HFF-Myc (cell line): ENCODE results near the gene LRRC63.

Experiments used
- DNase-seq: peaks from one replicate; pipeline ENCODE4 v3.0.0-alpha.2; 2011; ENCODE audit warnings: low read depth; ENCODE audit errors: extremely low read depth
- H3K4me3 ChIP-seq: replicated peaks from 2 replicates; pipeline ENCODE4 v1.5.1; 2011; ENCODE audit warnings: low read depth, mild to moderate bottlenecking, control low read depth, low read length
- TF ChIP-seq, protein P1 (sequence below): IDR thresholded peaks from 2 replicates; pipeline ENCODE4 v1.5.1; 2012; ENCODE audit warnings: mild to moderate bottlenecking, low read depth, low read length, control low read depth; ENCODE audit errors: missing control alignments

The LRRC63 gene

DNA sequence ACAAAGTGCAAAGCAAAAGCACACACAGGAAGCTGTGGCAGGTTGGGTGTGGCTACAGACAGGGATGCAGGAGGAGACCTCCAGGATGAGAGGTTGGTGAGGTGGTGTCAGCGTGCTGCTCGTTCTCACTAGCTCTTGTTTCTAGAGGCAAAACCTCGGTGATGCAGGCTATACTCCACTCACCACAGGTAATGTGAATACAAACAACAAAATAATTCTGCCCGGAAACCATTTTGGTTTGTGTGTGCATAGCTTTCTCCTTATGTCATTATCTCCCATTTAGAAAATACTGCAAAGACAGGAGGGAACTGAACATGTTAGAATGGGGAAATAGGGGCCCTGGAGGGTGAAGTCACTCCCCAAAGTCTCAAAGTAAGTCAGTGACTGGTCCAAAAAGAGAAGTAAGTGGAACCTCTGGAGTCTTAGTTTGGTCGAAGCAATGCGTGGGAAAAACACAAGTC lies 39.2 kb upstream of the LRRC63 start:
- DNase-seq: no peak
- H3K4me3 ChIP-seq: no peak overlapping the region
- TF ChIP-seq, protein P1, sequence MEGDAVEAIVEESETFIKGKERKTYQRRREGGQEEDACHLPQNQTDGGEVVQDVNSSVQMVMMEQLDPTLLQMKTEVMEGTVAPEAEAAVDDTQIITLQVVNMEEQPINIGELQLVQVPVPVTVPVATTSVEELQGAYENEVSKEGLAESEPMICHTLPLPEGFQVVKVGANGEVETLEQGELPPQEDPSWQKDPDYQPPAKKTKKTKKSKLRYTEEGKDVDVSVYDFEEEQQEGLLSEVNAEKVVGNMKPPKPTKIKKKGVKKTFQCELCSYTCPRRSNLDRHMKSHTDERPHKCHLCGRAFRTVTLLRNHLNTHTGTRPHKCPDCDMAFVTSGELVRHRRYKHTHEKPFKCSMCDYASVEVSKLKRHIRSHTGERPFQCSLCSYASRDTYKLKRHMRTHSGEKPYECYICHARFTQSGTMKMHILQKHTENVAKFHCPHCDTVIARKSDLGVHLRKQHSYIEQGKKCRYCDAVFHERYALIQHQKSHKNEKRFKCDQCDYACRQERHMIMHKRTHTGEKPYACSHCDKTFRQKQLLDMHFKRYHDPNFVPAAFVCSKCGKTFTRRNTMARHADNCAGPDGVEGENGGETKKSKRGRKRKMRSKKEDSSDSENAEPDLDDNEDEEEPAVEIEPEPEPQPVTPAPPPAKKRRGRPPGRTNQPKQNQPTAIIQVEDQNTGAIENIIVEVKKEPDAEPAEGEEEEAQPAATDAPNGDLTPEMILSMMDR: no peak

DNA sequence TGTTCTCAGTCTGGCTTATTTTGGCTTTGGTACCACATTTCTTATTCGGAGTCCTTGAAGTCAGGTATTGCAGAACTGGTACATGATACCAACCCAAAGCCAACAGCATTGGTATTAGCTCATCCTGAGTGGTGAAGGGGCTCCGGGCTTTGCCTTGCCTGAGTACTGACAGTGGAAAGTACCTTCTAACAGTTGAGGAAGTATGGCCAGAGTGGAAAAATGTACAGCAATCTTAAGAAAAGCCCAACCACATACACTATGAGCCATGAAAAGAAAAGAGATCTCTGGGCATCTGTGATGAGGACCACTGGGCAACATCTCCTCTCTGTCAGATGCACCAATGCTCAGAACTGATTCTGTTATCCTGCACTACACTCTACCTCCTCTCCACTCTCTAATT lies 38.1 kb upstream of the LRRC63 start:
- DNase-seq: no peak
- TF ChIP-seq, protein P1: no peak
- no peak overlapping the region for H3K4me3 ChIP-seq

DNA sequence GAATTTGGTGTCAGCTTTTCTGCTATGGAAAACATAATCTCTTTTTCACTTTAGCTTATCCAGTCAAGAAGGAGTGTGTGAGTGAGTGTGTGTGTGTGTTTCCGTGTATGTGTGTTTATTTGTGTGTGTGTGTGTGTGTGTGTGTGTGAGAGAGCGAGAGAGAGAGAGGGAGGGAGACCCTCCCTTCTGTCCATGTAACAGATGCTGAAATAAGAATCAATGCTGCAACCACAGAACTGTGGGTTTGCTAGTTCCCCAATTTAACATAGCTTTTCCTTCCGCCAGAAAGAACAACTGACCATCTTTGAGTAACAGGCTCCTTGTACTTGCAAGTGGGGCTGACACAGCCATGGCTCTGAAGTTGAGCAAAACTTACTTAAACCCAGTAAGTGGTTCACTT lies 35.0 kb upstream of the LRRC63 start:
- H3K4me3 ChIP-seq: no peak overlapping the region
- TF ChIP-seq, protein P1: no peak
- no peak for DNase-seq

DNA sequence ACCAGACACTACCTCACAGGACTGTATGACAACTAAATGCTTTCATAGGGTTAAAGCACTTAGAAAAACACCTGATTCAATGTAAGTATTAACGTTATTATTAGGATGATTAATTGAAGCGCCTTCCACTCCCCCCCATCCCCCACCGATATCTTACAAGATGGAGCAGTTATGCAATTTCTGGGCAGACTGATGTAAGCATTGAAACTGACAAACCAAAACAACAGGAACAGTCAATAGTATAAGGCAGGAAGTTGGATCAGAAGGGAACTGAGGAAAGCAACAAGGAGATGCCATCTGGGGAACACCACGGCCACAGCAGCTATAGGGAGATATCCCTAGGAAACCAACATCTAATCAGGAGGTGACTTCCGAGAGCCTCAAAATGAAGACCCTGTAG lies 33.6 kb upstream of the LRRC63 start:
- DNase-seq: no peak
- TF ChIP-seq, protein P1: no peak
- no peak overlapping the region for H3K4me3 ChIP-seq

DNA sequence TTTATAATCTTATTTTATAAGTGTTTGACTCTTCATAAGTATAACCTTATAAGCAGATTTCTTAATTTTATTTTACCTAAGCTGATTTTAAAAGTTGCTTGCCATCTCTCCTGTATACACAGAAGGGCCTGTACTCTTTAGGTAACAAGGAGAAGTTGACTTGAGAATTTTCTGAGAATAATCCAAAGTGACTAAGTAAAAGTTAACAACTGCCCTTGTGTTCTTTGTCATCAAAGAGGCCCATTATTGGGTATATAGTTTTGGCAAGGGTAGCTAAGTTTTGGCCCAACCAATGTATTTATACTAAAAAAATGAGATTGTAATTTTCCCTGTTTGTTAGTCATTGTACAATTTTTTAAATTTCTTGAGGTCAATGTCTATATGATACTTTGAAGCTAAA lies 32.9 kb upstream of the LRRC63 start:
- H3K4me3 ChIP-seq: no peak overlapping the region
- TF ChIP-seq, protein P1: no peak
- no peak for DNase-seq

DNA sequence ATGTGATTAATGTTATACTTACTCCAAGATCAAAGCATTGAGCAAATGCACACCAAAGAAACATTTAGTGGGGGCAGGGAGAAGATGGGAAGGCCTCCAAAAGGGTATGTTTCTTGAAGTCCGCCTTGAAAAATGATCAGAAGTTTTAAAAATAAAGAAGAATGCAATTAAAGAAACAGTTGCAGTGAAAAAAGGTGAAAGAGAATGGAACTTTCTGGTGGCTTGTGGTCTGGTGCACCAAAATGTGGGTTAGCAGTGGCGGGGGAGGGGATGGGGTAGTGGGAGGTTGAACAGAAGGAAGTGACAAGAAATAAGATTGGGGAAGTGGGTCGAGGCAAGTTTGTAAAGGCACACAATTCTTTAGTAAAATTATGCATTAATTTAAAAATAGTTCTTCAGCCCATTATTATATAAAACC lies 32.2 kb upstream of the LRRC63 start:
- TF ChIP-seq, protein P1: no peak
- H3K4me3 ChIP-seq: no peak overlapping the region

DNA sequence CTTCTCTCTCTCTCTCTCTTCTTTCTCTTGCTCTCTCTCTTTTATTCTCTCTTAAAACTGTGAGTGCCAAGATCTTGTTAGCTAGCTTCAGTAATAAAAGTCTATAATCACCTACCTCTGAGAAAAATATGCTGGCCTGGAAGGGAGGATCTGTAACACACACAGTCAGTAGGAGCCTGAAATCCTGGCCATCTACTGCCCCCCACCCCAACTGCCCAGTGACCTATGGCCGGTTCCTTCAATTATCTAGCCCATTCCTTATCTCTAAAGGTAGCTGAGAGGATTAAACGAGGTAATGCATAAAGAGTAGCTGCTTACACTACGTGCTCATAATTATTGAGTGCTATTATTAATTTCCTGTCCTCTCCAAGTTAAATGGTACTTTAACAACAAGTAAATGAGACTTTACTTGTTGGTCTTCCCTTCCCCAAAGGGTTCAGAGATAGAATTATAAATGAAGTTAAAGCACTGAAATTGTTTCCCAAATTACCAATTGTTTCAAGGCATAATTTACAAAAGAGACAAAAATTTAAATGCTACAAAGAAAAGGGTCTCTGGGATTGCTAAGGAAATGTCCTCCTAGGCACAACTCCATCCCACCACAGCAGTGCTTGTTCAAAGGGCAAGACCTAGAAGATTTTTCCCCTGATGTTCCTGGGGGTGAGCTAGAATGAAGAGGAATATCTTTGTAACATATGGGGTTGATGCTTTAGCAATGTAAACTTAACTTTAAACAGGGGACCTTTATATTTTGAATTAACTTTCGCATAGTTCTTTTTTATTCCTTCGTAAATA lies 31.6 kb upstream of the LRRC63 start:
- no peak for DNase-seq
- H3K4me3 ChIP-seq: no peak overlapping the region
- TF ChIP-seq, protein P1: no peak

More for the DNA sequence above, 32.2 kb upstream of the LRRC63 start:
- DNase-seq: no peak
